Measurements from ENCODE around the gene LIN28A.

The LIN28A gene

GRCh38 chr1:26474818-26475217 lies 64.2 kb downstream of the LIN28A start:
- H3K9ac ChIP-seq (ENCODE audit: insufficient read length, low read depth): no peak overlapping the region
- no peak overlapping the region for H3K4me3 ChIP-seq (ENCODE audit: insufficient read length, low read depth)

GRCh38 chr1:26475989-26476388 lies 65.4 kb downstream of the LIN28A start:
- no peaks in the 10 kb centered on the region for H3K27me3 ChIP-seq (ENCODE audit: insufficient read depth, insufficient read length)
- no peak for TF ChIP-seq YY1 (IDR thresholded peaks at IDR 0.05; ENCODE audit: insufficient read depth, insufficient read length)
- no peak for TF ChIP-seq SUZ12 (IDR thresholded peaks at IDR 0.05; ENCODE audit: extremely low read depth, insufficient read depth, insufficient read length)
- TF ChIP-seq ZNF274 (IDR thresholded peaks at IDR 0.05; ENCODE audit: low read depth, low read length): no peak
- H3K4me3 ChIP-seq (ENCODE audit: insufficient read length, low read depth): no peak overlapping the region
- no peaks in the 10 kb centered on the region for H3K9me3 ChIP-seq (ENCODE audit: insufficient read depth, low read length)
- no peak for DNase-seq (ENCODE audit: low read depth, low spot score)
- peaks cover 49% of the 10 kb centered on the region for H3K36me3 ChIP-seq (ENCODE audit: insufficient read depth, insufficient read length, low read length)
- peaks cover 8% of the 10 kb centered on the region for H3K4me1 ChIP-seq (ENCODE audit: insufficient read depth, insufficient read length)
- H3K9ac ChIP-seq (ENCODE audit: insufficient read length, low read depth): no peak overlapping the region

More at GRCh38 chr1:26474818-26475217, 64.2 kb downstream of the LIN28A start:
- Histone ChIP-seq H3K9me3 (ENCODE audit: insufficient read depth, low read length) (no peaks in the 10 kb centered on the region), H3K36me3 (ENCODE audit: insufficient read depth, insufficient read length, low read length) (peaks cover 52% of the 10 kb centered on the region), H3K27me3 (ENCODE audit: insufficient read depth, insufficient read length) (no peaks in the 10 kb centered on the region), H3K4me1 (ENCODE audit: insufficient read depth, insufficient read length) (peaks cover 16% of the 10 kb centered on the region)
- no peak for DNase-seq (ENCODE audit: low read depth, low spot score)
- TF ChIP-seq SUZ12 (IDR thresholded peaks at IDR 0.05; ENCODE audit: extremely low read depth, insufficient read depth, insufficient read length) (no peak), YY1 (IDR thresholded peaks at IDR 0.05; ENCODE audit: insufficient read depth, insufficient read length) (no peak), ZNF274 (IDR thresholded peaks at IDR 0.05; ENCODE audit: low read depth, low read length) (no peak)

GRCh38 chr1:26476958-26477357 lies 66.3 kb downstream of the LIN28A start:
- peaks cover 2% of the 10 kb centered on the region for H3K4me1 ChIP-seq (ENCODE audit: insufficient read depth, insufficient read length)
- no peaks in the 10 kb centered on the region for H3K9me3 ChIP-seq (ENCODE audit: insufficient read depth, low read length)
- no peaks in the 10 kb centered on the region for H3K27me3 ChIP-seq (ENCODE audit: insufficient read depth, insufficient read length)
- no peak for TF ChIP-seq SUZ12 (IDR thresholded peaks at IDR 0.05; ENCODE audit: extremely low read depth, insufficient read depth, insufficient read length)
- TF ChIP-seq YY1 (IDR thresholded peaks at IDR 0.05; ENCODE audit: insufficient read depth, insufficient read length): no peak
- no peak for TF ChIP-seq ZNF274 (IDR thresholded peaks at IDR 0.05; ENCODE audit: low read depth, low read length)
- H3K9ac ChIP-seq (ENCODE audit: insufficient read length, low read depth): no peak overlapping the region
- DNase-seq (ENCODE audit: low read depth, low spot score): no peak
- no peak overlapping the region for H3K4me3 ChIP-seq (ENCODE audit: insufficient read length, low read depth)
- peaks cover 51% of the 10 kb centered on the region for H3K36me3 ChIP-seq (ENCODE audit: insufficient read depth, insufficient read length, low read length)

- H3K4me3 ChIP-seq (ENCODE audit: insufficient read length, low read depth): no peak overlapping the region
- DNase-seq (ENCODE audit: low read depth, low spot score): no peak
- H3K4me1 ChIP-seq (ENCODE audit: insufficient read depth, insufficient read length): peaks cover 2% of the 10 kb centered on the region
- no peaks in the 10 kb centered on the region for H3K9me3 ChIP-seq (ENCODE audit: insufficient read depth, low read length)
- H3K9ac ChIP-seq (ENCODE audit: insufficient read length, low read depth): no peak overlapping the region
- peaks cover 51% of the 10 kb centered on the region for H3K36me3 ChIP-seq (ENCODE audit: insufficient read depth, insufficient read length, low read length)
- H3K27me3 ChIP-seq (ENCODE audit: insufficient read depth, insufficient read length): no peaks in the 10 kb centered on the region
- TF ChIP-seq YY1 (IDR thresholded peaks at IDR 0.05; ENCODE audit: insufficient read depth, insufficient read length): no peak
- TF ChIP-seq ZNF274 (IDR thresholded peaks at IDR 0.05; ENCODE audit: low read depth, low read length): no peak
- TF ChIP-seq SUZ12 (IDR thresholded peaks at IDR 0.05; ENCODE audit: extremely low read depth, insufficient read depth, insufficient read length): no peak
These were observed 67.0 kb downstream of the LIN28A start for GRCh38 chr1:26477446-26478152.

GRCh38 chr1:26478159-26478558 lies 67.5 kb downstream of the LIN28A start:
- DNase-seq (ENCODE audit: low read depth, low spot score): no peak
- Histone ChIP-seq H3K9me3 (ENCODE audit: insufficient read depth, low read length) (no peaks in the 10 kb centered on the region), H3K27me3 (ENCODE audit: insufficient read depth, insufficient read length) (no peaks in the 10 kb centered on the region), H3K36me3 (ENCODE audit: insufficient read depth, insufficient read length, low read length) (peaks cover 49% of the 10 kb centered on the region), H3K9ac (ENCODE audit: insufficient read length, low read depth) (no peak overlapping the region), H3K4me1 (ENCODE audit: insufficient read depth, insufficient read length) (peaks cover 2% of the 10 kb centered on the region), H3K4me3 (ENCODE audit: insufficient read length, low read depth) (no peak overlapping the region)
- no peak for TF ChIP-seq YY1 (IDR thresholded peaks at IDR 0.05; ENCODE audit: insufficient read depth, insufficient read length)
- TF ChIP-seq ZNF274 (IDR thresholded peaks at IDR 0.05; ENCODE audit: low read depth, low read length): no peak
- no peak for TF ChIP-seq SUZ12 (IDR thresholded peaks at IDR 0.05; ENCODE audit: extremely low read depth, insufficient read depth, insufficient read length)

- H3K36me3 ChIP-seq (ENCODE audit: insufficient read depth, insufficient read length, low read length): peaks cover 41% of the 10 kb centered on the region
- TF ChIP-seq ZNF274 (IDR thresholded peaks at IDR 0.05; ENCODE audit: low read depth, low read length): no peak
- TF ChIP-seq YY1 (IDR thresholded peaks at IDR 0.05; ENCODE audit: insufficient read depth, insufficient read length): no peak
- TF ChIP-seq SUZ12 (IDR thresholded peaks at IDR 0.05; ENCODE audit: extremely low read depth, insufficient read depth, insufficient read length): no peak
- H3K4me3 ChIP-seq (ENCODE audit: insufficient read length, low read depth): no peak overlapping the region
- DNase-seq (ENCODE audit: low read depth, low spot score): no peak
- H3K9ac ChIP-seq (ENCODE audit: insufficient read length, low read depth): no peak overlapping the region
- H3K9me3 ChIP-seq (ENCODE audit: insufficient read depth, low read length): no peaks in the 10 kb centered on the region
- no peaks in the 10 kb centered on the region for H3K4me1 ChIP-seq (ENCODE audit: insufficient read depth, insufficient read length)
- H3K27me3 ChIP-seq (ENCODE audit: insufficient read depth, insufficient read length): no peaks in the 10 kb centered on the region
These were observed 68.4 kb downstream of the LIN28A start for GRCh38 chr1:26478988-26479387.

Measured in NT2/D1 (cell line).